GM19452 (cell line): ENCODE data around the gene NOD2.

ENCODE experiments used
- ATAC-seq: cut with Tn5 transposase; IDR thresholded peaks from one replicate; pipeline ENCODE4 v1.9.1; 2021; ENCODE audit not compliant: unreplicated experiment

The NOD2 gene

DNA sequence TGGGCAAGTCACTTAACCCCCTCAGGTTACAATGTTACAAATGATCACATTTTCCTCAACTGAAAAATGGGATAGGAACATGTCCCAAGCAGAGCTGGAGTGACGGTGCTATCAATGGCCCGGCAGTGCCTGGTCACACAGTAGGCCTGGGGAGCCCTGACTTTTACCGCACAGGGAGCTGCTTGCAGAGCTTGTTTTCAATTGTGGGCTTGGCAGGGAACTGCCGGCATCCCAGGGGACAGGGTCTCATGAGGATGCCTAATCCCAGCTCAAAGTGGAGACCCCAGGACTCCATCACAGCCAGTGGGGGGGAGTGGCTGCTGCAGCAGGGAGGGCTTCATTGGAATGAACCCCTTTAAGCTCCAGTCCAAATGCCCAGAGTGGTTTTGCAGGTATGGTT is 23.7 kb upstream of the NOD2 start:
- no peak for ATAC-seq

DNA sequence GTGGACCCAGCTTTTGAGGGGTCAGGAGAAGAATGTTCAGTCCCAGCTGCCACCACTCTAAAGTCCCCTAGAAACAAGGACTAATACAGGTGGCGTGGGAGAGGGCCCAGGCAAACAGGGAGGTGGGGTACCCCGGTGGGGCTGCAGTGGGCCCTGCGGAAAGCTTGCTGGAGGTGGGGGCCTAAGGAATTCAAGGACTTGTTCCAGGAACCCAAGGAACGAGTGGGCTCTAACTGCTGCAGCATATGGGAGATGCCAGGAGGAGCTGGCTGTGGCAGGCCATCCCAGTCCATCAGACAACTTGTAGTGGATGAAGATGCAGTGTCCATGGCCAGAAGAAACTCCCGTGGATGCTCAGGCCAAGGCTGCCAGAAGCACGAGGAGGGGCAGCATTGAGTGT is 22.9 kb upstream of the NOD2 start:
- ATAC-seq = no peak

DNA sequence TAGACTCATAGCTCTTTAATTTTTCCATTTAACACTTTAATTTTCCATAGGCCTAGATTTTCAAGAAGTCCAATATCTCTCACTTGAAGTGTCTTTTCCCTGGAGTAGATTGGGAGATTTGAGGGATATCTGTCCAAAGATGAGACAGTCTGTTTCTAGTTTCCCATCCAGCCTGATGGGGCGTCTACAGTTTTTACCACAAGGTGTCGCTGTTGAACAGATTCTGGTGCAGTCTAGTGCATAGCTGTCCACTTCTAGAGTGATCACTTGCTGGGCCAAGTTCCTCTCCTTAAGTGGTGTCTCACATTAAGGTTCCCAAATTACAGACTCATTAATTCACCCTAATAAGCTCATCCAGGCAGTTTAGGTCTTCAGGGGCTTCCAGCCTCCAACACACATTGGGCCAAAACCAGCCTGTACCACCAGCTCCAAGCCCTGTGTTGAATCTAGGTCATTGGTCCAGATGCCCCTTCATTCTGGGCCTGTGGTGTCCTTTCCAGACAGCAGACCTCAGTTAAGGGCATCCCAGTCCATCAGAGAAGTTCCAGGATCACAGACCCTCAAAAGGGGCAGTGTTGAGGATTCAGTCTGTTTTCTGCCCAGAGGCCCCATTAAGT is 21.7 kb upstream of the NOD2 start:
- no peak for ATAC-seq

DNA sequence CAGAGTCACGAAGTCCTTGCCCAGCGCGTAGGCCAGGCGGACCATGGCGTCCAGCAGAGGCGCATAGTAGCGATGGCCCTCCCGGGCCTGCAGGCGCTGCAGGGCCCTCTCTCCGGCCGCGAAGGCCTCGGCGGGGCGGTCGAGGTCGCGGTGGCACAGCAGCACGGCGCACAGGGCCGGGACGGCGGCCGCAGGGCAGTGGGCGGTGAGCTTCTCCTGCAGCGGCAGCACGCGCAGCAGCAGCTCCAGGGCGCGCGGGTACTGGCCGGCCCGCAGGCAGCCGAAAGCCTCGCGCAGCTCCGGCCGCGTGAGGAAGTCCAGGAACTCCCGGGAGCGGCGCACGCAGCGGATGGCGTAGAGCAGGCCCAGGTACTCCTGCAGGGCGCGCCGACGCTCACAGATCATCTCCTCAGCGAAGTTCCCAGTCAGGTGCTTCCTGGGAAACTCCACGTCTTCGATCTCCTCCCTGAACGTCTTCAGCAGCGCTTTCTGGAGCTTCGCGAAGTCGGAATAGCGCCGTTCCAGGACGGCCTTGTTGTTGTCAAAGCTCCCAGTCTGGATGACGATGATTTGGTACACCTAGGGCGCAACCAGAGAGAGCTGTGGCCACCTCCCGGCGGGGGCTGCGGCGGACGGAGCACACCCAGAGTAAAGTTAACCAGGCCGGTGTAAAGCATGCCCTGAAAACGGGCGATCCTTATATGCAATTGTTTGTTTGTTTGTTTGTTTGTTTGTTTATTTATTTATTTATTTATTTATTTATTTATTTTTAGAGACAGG is 19.7 kb upstream of the NOD2 start:
- ATAC-seq = no peak

DNA sequence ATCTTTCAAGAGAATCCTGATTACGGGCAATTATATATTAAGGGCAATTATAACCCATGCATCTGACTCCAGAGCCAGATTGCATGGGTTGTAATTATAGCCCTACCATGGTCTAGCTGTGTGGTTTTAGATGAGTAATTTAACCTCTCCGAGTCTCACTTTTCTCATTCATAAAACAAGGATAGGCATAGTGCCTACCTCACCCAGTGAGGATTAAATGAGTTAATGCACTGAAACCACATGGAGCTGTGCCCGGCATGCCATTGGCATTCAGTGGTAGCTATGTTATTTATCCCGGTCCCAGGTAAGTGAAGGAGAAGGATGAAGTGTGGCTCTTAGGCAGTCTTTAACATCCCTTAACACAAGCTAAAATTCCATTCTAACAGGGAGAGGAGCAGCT is 18.6 kb upstream of the NOD2 start:
- no peak for ATAC-seq

DNA sequence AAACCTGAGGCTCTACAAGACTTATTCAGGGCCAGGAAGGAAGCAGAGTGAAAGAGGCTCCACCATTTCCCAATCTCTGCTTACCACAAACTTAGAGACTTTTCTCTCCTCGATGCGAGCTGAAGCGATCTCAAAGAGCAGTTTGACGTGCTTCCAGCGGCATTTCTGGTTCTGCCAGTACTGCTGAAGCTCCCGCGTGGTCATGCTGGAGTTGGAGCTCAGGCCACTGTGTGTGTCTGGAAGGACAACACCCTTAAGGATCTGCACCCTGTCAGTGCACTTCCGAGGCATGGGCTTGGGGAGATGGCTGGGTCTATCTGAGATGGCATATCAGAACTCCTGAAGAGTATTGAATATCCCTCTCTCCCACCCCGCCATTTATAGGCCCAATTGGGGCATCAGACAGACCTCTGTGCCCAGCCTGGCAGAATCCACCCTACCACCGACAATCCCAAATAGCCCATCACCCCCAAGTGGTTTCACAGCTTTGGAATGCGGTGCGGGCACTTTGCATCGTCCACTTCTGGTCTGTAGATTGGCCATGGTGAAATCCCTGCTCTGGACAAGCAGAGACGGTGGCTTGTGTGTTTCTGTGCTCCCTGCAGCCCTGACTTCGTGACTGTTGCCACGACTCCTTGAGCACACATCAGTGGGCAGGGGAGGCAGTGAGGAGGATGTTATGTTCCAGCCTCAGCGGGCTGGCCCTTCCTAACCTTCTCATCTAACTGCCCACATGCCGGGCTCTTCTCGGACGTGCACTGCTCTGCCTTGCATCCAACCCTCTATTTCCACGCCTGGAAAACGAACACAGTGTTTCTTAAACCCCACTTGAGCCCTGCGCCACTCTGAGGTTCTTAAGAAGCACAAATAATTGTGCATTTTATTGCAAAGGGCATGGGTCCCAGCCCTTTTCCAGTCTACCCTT is 17.5 kb upstream of the NOD2 start:
- ATAC-seq = no peak

DNA sequence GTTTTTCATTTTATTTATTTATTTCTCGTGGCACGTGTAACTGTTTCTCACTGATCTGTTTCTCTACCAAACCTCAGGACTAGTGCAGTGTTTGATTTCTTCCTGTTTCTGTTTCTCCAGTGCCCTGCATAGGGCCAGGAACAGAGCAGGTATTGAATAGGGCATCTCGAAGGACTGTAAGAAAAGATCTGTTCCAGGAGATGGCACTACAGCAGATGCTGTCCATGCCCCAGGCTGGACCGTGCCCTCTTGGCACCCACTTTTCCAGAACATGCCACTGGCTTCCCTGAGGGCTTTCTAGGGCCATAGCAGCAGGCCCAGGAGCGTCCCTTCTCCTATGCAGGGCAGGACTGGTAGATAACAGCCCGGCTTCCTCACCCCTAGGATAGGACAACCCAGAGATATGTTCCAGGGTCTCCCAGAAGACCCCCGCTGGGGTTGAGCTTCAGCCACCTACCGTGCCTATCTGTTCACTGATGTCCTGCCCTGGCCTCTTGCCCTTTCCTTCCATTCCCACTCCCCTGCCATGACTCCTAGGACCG is 16.7 kb upstream of the NOD2 start:
- ATAC-seq = no peak

DNA sequence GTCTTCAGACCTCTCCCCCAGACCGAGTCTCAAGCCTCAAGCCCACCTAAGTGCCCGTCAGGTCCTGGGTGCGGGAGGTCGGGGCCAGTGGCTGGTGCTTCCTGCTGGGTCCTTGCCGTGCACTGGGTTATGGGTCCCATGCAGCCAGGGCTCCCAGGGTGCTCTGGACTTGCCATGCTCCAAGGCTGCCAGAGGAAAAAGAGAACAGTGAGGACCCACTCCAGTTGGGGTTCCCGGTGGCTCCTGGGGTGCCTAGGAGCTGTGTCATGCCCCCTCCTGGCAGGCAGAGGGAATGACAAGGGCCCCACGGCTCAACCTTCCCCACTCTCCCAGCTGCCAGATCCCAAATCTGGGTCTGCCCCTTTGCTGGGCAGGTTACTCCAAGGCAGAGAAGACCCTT is 16.1 kb upstream of the NOD2 start:
- no peak for ATAC-seq

DNA sequence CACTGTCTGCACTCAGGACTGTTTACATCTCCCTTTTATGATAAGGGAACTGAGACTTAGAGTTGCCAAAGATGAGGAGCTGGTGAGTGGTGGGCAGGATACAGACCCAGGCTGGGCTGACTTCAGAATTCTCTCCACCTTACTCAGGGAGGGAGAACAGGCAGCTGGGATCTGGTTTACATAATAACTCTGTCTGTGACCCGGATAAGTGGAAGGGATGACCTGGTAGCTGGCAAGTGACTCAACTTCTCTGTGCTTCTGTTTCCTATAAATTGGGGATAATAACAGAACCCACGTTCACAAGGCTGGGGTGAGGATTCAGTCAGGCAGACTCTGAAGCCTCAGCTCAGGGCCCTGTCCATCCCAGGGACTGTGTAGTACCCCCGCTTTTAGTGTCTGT is 14.9 kb upstream of the NOD2 start:
- ATAC-seq = no peak

DNA sequence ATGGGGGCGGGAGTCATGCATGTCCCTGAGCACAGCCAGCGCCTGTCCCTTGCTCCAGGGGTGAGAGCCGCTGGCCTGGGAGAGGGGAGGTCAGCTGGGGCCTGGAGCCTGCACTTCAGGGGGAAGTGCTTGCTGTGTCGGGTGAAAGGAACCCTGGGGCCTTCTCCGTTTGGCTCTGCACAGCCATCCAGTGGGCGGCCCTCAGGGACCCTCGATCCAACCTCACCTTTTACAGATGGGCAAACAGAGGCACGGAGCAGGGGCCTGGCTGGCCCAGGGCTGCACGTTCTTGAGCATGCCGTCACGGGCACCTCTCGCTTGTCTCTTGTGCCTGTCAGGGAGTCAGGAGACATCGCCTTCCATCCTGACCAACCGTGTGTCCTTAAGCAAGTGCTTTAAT is 14.1 kb upstream of the NOD2 start:
- no peak for ATAC-seq

DNA sequence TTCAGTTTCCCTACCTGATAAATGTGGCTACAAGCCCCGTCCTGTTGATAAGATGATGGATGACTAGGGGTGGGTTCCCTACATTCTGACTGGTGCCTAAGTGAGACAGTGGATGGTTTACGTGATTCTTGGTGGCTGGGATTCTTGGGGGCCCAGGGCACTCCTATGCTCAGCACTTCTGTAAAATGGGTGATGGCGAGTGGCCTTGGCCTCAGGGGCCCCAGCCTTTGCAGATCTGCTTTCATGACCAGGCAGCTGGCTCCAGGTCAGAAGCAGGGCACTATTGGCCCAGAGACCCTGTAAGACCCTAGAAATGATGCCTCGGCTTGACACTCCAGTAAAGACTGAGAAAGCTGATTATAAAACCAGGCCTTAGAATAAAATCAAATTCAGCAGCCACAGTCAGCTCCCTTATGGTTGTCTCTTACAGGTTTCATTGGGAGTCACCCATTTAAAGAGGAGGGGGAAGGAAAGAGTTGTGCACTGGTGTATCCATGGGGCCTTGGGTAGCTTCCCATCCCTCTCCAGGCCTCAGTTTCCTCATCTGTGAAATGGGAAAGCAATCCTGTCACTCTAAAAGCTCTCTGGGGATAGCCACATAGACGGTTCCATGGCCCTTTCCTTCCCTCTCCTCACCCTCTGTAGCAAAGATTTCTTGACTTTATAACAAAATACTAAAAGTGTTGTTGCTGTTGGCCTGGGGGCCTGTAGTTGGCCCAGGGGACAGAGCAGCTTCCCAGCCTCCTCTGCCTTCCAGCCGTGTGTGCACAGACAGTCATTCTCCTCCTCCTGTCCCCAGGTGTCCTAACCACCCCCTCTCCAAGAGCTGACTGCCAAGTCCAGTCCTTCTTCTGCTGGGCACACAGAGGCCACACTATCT is 13.5 kb upstream of the NOD2 start:
- ATAC-seq = no peak

DNA sequence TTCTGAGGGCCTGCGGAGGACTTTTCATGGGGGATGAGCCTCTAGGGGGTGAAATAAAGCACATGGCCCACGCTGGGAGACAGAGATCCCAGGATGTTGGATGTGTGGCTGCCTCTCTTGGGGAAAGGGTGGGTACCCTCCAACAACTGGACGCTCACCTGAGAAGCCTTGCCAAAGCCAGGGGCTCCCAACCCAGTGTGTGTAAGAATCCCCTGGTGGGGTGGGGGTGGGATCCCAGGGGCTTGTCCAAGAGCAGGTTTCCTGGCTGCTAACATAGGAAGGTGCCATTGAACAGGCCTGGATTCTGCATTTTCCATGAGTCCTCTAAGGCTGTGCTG is 12.9 kb upstream of the NOD2 start:
- no peak for ATAC-seq

DNA sequence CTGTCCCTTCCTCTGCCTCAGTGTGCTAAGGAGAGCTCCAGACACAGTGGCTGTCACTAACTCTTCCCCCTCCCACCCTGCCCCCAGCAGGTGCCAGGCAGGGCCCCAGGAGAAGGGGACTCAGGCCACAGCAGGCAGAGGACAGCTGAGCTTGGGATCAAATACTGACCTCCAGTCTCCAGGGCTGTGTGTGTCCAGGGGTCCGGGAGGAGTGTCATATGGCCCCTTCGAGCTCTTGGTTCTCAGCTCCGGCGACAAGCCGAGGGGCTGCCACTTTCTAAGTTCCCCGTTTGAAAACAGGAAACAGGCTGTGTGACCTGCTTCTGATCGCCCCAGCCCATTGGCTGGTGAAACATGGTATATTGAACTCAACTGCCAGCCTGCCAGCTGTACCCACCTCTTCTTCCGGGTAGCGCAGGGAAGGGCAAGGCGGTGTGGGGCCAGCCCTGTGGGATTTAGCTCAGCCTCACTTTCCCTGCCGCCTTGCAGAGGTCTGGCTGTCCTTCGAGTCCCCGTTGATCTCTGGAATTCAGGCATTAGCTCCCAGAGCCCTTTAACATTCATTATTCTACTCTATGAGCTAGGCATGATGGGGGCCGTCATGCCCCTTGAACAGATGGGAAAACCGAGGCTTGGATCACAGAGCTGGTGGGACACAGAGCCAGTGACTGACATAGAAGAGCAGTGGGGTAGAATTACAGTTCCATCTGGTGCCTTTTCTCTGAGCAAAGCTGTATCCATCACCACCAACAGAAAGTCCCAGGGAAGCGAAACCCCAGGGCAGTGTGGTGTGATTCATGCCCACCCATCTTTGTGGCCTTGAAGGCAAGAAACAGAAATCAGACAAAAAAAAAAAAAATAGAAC is 12.2 kb upstream of the NOD2 start, which contains the start of gene SNX20:
SNX20 (minus strand) TSS at position 292 of the 865 bp plus-strand sequence. CDS start 3,786 bp downstream, outside the sequence.
- peak; percentile 58 for ATAC-seq

DNA sequence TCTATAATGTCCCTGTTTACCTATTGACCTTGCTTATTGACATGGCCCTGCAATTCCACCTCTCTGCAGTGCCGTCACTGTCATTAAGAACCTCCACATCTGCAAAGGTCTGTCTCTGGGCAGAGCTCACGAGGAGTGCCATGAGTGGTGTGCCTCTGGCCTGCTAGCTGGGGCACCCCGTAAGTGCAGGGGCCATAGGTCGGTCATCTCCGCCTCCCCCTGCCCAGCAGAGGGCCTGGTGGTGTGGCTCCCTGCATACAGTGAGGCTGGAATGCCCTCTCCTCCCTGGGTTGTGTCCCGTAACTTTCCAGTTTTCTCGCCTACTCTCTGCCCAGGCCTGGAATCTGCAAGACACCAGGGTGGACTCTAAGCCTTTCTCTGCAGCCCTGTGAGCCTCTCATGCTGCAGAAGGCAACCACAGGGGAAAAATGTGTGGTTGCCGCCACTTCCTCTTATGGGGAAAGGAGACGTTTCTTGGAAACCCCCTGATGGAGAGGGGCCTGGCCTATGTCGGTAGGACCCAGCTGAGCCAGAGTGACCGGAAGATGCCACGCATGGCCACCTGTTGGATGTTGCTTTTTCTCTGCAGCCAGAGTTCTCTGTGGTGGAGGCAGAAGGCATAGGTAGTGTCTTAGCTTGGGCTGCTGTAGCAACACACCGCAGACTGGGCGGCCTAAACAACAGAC is 9.6 kb upstream of the NOD2 start:
- ATAC-seq = peak; percentile 64

DNA sequence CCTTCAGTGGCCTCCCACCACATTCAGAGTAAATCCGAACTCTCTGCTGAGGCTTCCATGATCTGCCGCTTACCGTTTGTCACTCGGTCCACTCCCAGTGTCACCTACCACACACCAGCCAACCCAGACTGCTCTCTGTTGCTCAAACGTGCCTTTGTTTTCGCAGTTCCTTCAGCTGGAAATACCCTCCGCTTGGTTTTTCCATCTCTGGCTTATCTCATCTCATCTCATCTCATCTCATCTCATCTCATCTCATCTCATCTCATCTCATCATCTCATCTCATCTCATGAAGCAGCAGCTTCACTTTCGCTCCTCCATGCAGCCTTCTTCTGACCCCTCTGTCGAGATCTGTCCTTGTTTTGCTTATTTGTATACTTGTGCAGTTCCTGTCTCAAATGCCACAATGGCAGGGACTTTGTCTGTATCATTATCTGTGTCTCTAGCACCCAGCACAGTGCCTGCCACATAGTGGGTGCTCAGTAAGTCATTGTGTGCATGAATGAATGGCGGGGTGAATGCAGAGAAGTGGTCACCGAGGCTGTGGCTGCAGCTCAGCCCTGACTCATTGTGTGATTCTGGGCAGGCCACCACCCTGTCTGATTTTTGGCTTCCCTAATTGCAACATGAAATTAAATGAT is 8.5 kb upstream of the NOD2 start:
- no peak for ATAC-seq

DNA sequence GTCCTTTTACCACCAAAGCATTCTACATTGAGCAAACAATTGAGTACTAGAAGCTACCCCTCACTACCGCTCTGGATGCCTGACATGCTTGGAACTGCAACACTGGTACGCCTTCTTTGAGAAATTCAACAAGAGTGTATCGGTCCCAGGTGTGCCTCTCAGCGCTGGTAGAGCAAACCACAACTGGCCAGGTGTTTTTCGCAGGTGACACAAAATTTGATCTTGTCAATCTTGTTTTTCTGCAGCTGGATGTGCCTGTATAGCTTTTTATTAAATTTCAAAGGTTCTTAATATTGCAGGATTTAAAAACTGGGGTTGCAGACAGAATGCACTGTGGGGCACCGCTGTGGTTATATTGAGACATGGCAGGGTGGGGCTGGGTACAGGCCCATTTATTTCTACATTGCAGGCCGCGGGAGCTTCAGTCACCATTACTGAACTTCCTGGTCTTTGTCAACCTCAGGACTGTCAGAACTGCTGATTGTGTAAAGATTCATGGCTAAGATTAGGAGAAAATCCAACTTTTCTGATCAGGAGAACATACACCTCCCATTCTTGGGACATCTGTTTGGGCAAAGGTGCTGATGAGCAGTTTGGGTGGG is 7.8 kb upstream of the NOD2 start:
- no peak for ATAC-seq

DNA sequence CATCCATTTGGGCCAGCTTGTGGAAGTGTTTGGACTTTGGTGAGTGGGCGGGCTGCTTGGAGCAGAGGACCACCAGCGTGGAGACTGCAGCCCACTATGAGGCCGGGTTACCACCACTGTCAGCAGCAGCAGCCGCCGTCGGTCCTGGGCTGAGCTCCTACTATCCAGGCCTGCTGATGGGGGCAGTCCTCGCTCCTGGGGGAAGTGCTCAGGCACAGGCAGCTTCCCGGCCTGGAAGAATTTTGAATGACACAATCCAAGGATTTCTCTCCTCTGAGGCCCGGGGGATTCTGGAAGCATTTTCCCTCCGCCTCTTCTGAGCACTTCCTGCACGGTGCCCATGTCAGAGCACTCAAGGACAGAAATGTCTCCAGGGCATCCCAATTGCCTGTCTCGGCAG is 5.3 kb upstream of the NOD2 start:
- no peak for ATAC-seq

DNA sequence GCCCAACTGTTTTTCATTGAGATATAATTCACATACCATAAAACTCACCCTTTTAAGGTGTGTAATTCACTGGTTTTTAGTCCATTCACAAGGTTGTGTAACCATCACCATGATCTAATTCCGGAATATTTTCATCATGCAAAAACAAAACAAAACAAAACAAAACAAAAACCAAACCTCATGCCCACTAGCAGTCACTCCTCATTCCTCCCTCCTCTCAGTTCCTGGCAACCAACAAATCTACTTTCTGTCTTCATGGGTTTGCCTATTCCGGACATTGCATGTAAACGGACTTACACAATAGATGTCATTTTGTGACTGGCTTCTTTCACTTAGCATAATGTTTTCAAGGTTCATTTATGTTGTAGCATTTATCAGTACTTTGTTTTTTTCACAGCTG is 4.5 kb upstream of the NOD2 start:
- ATAC-seq = no peak
